OCI-LY7 (cell line): ENCODE results near the gene C6orf132.

Experiments used
- EZH2phosphoT487 ChIP-seq: fragments of 200-600 bp; sonication (generic); IDR thresholded peaks from 2 replicates; pipeline ENCODE4 v1.6.1; 2018; ENCODE audit warnings: low read depth, borderline replicate concordance, mild to moderate bottlenecking, mixed run types, antibody characterized with exemption, low read length, moderate library complexity, mixed read lengths
- TF ChIP-seq, protein P1 (sequence below): fragments of 200-600 bp; sonication (generic); conservative IDR thresholded peaks from 2 replicates; pipeline ENCODE4 v1.5.1; 2014; ENCODE audit warnings: mild to moderate bottlenecking, antibody characterized with exemption, low read length, moderate library complexity, mixed read lengths

DNA sequence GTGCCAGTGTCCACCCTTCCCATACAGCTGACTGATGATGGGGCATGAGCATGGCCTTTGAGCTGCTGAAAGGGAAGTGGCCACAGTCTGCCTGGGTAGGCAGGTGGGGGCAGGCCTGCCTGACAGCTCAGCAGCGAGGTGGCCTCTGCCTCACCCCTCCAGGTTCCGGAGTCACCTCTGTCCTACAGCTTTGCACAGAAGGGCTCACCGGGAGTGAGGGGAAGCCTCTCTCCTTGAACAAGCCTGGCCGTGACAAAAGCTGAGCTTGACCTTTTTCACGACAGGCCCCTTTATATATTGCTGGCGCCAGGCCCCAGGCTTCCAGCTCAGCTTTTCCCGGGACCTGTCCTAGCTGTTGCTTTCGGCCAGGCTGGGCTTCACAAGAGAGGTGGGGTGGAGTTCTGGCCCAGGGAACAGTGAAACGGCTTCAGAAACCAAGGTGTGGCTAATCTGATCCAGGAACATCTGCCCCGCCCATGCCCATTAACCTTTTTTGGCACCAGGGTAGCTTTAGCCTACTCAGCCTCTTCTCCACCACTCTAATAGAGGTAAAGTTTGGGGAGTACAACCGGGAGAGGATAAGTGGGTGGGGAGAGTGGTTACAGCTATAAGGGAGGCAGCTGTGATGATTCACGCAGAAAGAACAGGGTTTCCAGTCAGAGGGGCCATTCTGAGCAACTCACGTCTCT, 42.9 kb downstream of the C6orf132 start:
- TF ChIP-seq, protein P1, sequence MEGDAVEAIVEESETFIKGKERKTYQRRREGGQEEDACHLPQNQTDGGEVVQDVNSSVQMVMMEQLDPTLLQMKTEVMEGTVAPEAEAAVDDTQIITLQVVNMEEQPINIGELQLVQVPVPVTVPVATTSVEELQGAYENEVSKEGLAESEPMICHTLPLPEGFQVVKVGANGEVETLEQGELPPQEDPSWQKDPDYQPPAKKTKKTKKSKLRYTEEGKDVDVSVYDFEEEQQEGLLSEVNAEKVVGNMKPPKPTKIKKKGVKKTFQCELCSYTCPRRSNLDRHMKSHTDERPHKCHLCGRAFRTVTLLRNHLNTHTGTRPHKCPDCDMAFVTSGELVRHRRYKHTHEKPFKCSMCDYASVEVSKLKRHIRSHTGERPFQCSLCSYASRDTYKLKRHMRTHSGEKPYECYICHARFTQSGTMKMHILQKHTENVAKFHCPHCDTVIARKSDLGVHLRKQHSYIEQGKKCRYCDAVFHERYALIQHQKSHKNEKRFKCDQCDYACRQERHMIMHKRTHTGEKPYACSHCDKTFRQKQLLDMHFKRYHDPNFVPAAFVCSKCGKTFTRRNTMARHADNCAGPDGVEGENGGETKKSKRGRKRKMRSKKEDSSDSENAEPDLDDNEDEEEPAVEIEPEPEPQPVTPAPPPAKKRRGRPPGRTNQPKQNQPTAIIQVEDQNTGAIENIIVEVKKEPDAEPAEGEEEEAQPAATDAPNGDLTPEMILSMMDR: no peak
- TF ChIP-seq EZH2phosphoT487: no peak
